Measurements from ENCODE around the gene DCAF4L1.

Gene DCAF4L1

DNA sequence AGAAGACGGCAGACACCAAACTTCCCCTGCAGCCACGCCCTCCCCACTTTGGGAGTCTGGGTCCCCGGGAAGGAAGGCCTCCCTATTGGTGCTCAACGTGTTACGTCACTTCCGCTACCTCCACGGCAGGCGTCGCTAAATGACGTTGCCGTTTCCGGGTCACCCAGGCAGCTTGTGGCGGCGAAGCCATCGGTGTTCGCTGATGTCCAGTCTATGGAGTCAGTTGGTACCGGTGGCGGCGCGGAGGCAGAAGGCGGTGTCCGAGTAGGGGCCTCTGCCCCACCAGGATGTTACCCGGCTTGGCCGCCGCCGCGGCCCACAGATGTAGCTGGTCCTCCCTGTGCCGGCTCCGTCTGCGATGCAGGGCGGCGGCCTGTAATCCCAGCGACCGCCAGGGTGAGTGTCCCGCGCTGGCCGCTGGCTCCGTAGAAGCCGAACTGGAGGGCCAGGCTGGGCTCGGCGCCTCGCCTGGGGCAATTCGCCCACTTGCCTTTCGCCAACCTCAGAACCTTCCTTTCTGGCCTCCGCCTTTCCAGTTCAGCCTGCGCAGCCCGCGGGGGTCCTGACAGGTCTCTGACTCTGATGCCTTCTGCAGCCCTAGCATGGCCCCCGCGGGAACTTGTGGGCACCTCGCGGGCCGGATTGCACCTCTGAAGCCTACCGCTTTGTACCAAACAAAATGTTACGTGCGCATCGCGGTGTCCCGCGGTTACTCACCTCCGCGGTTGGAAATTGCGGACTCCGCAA, 9.0 kb downstream of the DCAF4L1 start, which contains the start of gene SLC30A9:
Gene SLC30A9, plus strand, starts transcription at position 166 of the 747 bp plus-strand sequence. Its CDS starts 122 bp downstream, at position 288.
- peak; percentile 94 for DNase-seq

GRCh38 chr4:41991916-41992767, 10.6 kb downstream of the DCAF4L1 start:
- DNase-seq: no peak

- DNase-seq: no peak
Observed at GRCh38 chr4:41992967-41993857, 11.7 kb downstream of the DCAF4L1 start.

DNA sequence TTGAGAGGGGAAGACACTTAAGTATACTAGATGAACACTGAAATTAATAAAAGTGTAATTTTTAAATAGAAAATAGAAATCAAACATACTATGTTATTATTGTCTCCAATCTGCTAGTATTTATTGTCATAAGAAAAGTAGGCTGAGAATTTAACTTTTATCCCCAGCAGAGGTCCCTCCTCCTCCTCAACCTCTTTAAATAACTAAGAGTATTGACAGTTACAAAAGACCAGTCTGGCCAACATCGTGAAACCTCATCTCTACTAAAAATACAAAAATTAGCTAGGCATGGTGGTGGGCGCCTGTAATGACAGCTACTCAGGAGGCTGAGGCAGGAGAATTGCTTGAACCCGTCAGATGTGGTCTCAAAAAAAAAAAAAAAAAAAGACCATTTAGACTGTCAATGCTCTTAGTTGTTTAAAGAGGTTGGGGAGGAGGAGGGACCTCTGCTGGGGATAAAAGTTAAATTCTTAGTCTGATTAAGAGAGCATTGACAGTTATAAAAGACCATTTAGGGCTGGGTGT, 13.0 kb downstream of the DCAF4L1 start:
- no peak for DNase-seq

DNA sequence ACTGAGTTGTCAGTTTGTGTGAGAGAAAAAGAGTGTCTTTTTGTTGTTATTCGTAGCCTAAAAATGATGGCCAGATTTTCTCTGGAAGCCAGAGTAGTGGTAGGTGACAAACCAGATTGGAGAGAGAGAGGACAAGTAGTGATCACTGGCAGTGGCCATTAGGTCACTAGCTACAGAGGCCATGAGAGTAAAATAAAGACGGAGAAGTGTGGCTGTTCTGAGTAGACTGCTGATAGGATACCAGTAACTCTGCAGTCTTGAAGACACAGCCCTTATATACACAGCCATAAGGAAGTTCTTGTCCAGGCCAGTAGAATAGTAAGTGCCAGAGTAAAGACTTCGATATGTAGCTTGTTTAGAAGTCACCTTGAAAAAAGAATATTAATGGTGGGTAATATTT, 16.5 kb downstream of the DCAF4L1 start:
- DNase-seq: no peak

DNA sequence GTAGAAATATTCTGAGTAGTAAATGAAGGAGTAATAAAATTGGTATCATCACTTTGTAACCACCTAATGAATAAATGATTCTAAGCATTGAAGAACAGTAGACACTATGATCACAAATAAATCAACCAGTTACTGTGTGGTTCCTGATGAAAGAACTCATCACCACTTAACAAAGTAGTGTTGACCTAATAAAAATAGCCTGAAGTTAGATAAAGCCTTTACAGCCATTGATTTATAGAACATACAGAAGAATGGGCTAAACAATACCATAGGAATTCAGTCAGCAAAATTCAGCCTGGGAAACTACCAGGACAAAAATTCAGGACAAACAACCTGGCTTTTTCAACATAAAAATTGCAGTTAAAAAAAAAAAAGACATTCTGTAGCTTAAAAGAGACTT, 17.8 kb downstream of the DCAF4L1 start:
- no peak for DNase-seq

DNA sequence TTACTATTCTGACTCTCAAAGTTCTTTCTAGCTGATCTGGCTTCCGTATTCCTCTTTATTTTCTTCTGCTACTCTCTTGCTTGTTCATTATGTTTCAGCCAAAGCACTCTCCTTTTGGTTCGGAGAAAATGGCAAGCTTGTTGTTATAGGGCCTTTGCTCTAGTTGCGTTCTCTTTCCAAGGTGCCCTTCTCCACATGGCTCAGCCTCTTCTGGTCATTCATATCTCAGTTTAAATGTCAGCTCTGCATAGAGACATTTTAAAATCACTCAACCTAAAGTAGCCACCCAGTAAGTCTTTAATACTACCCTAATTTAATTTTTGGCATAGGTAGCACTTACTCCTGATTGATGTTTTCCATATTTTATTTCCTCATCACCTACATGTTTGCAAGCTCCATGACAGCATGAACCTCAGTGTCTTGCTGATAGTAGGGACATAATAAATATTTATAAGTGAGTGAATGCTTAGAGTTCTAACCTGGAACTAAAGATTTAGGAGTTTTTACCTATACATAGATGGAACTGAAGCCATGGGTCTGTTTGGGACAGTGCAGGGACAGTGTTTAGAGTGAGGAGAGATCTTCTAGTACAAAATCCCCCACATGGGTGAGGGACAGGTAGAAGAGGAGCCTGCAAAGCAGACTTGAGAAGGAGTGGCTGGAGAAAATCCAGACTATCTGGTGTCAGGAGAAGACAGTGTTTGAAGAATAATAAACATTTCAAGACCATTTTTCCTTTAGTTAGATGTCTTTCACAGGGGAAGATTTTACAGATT, 26.6 kb downstream of the DCAF4L1 start:
- DNase-seq: no peak

DNA sequence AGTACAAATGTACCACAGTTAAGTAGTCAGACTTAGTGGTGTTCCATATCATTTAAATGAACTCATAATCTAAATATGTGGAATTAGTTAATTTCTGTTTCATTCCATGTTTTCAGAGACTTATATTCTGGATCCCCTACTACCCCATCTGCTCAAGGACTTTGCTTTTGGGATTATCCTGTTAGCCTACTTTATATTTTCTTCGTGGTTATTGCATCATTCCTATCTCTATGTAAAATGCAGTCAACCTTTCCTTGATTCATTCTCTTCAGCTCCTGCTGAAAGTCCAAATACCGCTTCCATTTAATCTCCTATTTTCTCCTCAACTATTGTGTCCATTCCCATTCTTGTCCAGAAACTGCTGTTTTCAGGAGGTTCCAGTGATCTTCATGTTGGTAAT, 33.9 kb downstream of the DCAF4L1 start:
- DNase-seq: no peak

- no peak for DNase-seq
Observed at GRCh38 chr4:42018451-42018850, 36.9 kb downstream of the DCAF4L1 start.
